ENCODE results near the gene PLK5.

DNA sequence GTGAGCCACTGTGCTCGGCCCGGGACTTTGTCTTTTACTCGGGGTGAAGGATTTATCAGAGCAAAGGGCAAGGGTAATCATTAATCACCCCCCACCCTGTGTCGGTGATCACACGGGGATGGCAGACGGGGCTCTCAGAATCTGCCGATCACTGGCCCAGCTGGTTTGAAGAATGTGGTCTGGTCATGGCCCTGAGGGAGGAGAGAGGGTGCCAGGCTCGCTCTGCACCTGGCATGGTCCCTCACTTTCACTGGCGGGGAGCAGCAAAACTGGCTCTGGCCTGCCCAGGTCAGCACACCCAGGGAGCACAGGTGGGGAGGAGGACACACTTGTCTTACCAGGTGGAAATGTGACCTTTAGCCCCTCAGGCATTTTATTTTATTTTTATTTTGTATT is 22.7 kb upstream of the PLK5 start:
- TF ChIP-seq, protein P1, sequence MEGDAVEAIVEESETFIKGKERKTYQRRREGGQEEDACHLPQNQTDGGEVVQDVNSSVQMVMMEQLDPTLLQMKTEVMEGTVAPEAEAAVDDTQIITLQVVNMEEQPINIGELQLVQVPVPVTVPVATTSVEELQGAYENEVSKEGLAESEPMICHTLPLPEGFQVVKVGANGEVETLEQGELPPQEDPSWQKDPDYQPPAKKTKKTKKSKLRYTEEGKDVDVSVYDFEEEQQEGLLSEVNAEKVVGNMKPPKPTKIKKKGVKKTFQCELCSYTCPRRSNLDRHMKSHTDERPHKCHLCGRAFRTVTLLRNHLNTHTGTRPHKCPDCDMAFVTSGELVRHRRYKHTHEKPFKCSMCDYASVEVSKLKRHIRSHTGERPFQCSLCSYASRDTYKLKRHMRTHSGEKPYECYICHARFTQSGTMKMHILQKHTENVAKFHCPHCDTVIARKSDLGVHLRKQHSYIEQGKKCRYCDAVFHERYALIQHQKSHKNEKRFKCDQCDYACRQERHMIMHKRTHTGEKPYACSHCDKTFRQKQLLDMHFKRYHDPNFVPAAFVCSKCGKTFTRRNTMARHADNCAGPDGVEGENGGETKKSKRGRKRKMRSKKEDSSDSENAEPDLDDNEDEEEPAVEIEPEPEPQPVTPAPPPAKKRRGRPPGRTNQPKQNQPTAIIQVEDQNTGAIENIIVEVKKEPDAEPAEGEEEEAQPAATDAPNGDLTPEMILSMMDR (IDR thresholded peaks at IDR 0.05) = no peak
- no peak for TF ChIP-seq POLR2A (IDR thresholded peaks at IDR 0.05)

Measured in transverse colon (tissue), 3 donors.